NCI-H2227 (cell line): ENCODE measurements around the gene TPCN2.

ENCODE experiments used
- DNase-seq: peaks from one replicate; lab custom pipeline; 2025; ENCODE audit not compliant: unreplicated experiment; lab: John Stamatoyannopoulos, UW

TPCN2 gene

GRCh38 chr11:69159150-69159852 lies 110.6 kb downstream of the TPCN2 start:
- no peak for DNase-seq

- no peak for DNase-seq
These were observed 111.8 kb downstream of the TPCN2 start for GRCh38 chr11:69160296-69161116.

- no peak for DNase-seq
These were observed 112.3 kb downstream of the TPCN2 start for GRCh38 chr11:69161117-69161407.

- no peak for DNase-seq
These were observed 113.8 kb downstream of the TPCN2 start for GRCh38 chr11:69162505-69162904.

DNA sequence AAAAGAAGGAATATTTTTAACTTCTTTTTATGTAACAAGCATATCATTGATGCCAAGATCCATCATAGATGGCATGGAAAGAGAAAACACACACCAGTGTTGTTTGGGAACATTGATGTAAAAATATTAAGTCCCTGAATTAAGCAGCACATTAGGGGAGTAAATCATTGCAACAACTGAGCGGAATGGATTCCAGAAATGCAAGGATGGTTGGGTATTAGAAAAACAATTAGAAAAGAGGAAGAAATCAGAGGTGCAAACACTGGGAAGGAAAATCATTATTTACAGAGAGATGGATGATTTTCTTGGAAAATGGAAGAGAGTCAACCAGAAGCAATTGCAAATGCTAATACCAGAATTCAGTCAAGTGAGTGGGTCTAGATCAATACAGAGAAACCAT lies 115.1 kb downstream of the TPCN2 start:
- DNase-seq, result no peak

DNA sequence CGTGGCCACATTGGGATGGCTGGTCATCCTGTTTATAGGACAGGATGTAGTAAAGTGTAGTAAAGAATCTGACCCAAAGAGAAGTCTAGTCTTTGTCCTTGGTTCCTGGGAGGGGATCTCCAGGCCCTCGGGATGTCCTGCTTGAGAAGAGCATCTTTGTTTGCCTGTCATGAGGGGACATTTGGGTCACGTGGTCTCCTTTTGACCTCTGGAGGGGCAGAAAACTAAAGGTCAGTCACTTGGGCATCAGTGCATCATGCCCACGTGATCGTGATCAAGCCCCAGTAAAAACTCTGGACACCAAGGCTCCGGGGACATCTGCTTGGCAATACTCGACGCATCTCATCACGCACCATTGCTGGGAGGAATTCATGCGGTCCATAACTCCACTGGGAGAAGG lies 116.1 kb downstream of the TPCN2 start:
- DNase-seq, result no peak

- no peak for DNase-seq
These were observed 117.0 kb downstream of the TPCN2 start for GRCh38 chr11:69165775-69166174.

- DNase-seq, result peak; percentile 16
These were observed 117.7 kb downstream of the TPCN2 start for GRCh38 chr11:69166218-69167115.

DNA sequence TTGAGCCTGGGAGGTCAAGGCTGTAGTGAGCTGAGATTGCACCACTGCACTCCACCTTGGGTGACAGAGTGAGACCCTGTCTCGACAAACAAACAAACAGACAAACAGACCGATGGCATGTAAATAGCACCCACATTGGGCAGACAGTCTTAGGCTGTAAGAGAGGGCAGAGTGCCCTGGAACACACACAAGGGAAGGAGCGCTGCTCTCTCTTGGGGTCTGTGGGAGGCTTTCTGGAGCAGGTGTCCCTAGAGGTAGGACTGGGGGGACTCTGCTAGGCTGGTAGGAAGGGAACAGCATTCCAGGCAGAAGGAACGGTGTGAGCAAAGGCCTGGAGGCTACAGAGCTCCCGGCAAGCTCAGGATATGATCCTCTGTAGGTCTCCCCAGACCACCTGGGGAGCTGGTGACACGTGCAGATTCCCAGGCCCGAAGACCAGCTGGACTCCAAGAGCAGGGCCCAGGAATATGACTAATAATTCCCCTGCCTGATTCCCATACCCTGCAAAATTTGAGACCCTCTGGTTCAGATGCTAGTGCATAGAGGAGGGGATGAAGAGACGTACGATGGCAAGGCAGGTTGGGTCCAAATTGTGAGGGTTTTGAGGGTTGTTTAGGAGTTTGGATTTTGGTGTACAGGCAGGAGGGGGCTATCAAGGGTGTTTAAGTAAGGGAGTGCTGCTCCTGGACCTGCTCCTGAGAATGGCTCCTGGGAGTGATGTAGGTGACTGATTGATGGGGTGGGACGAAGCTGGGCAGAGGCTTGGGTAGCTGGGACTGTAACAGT lies 118.6 kb downstream of the TPCN2 start:
- no peak for DNase-seq

- no peak for DNase-seq
These were observed 119.4 kb downstream of the TPCN2 start for GRCh38 chr11:69167916-69168691.

GRCh38 chr11:69169479-69169878 lies 120.7 kb downstream of the TPCN2 start:
- DNase-seq, result no peak

DNA sequence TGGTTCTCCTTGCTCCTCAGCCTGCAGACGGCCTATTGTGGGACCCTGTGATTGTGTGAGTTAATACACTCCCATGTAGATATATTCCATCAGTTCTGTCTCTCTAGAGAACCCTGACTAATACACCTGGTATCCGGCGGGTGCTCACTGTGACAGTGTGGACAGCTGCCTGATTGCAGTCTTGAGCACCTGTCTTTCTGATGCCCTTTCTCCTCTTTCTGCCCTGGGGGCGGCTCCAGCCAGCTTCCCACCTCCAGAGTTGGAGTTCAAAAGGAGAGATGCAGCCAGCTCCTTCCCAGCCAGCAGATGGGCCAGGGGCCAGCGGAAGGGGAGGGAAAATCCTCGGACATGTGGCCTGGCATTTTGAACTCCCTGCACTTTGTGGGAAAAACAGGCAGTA lies 122.0 kb downstream of the TPCN2 start:
- no peak for DNase-seq

GRCh38 chr11:69171476-69172240 lies 122.9 kb downstream of the TPCN2 start:
- DNase-seq, result no peak

DNA sequence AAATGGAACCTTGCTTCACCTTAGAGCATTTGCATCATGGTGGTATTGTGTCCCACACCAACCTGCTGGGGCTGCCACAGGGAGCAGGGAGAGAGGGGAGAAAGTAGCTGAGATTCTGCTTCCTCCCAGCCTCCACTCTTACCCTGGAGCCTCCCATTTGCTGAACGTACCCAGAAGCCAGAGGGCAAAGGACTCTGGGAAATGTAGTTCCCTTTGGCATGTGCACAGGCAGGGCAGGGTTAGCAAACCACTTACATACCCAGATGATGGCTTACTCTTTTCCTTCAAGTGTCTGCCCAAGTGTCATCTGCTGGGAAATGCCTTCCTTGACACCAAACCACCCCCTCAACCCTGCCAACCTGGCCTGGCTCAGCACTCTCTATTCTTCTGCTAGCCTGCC lies 123.9 kb downstream of the TPCN2 start:
- DNase-seq, result no peak

DNA sequence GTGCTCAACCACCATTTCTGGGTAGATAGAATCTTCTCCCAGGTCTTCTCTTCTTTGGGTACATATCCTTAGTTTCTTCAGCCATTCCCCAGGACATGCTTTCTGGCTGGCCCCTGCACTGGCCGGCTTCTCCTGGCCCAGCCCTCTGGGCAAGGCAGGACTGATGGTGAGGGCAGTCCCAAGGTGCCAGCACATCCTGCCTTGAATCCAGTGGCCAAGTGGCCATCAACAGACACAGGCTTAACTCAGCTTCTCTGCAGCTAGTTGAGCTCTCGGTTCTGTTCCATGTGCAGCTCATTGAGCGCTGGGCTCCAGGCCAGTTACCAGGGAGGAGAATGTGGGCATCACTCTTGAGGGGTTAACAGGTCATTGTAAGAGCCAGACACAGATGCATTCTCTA lies 124.6 kb downstream of the TPCN2 start:
- DNase-seq, result no peak

- no peak for DNase-seq
These were observed 125.3 kb downstream of the TPCN2 start for GRCh38 chr11:69173925-69174581.

- no peak for DNase-seq
These were observed 126.1 kb downstream of the TPCN2 start for GRCh38 chr11:69174841-69175240.

- DNase-seq, result no peak
These were observed 130.2 kb downstream of the TPCN2 start for GRCh38 chr11:69178819-69179482.
